Endodermal cell (in vitro differentiated cells): Measurements from ENCODE around the gene BNC2. TPM values are rescaled to one million over a fixed set of nuclear protein-coding genes. Genes with fewer than 3 reads are reported as not detected.

Source experiments
- DNase-seq: peaks from one replicate; pipeline ENCODE4 v3.0.0-alpha.2; 2017
- H3K27ac ChIP-seq: 2 replicates; pipeline ENCODE4 v1.5.1; 2013; ENCODE audit warnings: mild to moderate bottlenecking, low read depth, low read length, moderate library complexity
- H3K27me3 ChIP-seq: 2 replicates; pipeline ENCODE4 v1.6.1; 2013; ENCODE audit warnings: mild to moderate bottlenecking, low read length, moderate library complexity; ENCODE audit not compliant: insufficient read depth, control insufficient read depth, poor library complexity, severe bottlenecking
- H3K36me3 ChIP-seq: 2 replicates; pipeline ENCODE4 v1.7.0; 2013; ENCODE audit warnings: mild to moderate bottlenecking, low read length, moderate library complexity; ENCODE audit not compliant: control insufficient read depth, insufficient read depth
- H3K4me1 ChIP-seq: one replicate; pipeline ENCODE4 v1.7.0; 2013; ENCODE audit warnings: low read length; ENCODE audit not compliant: control insufficient read depth, insufficient read depth
- H3K4me3 ChIP-seq: 2 replicates; pipeline ENCODE4 v1.5.1; 2013; ENCODE audit warnings: mild to moderate bottlenecking, low read length, moderate library complexity
- H3K9ac ChIP-seq: 2 replicates; pipeline ENCODE4 v1.6.1; 2013; ENCODE audit warnings: mild to moderate bottlenecking, low read length, moderate library complexity; ENCODE audit not compliant: poor library complexity, severe bottlenecking; ENCODE audit errors: extremely low read depth
- H3K9me3 ChIP-seq: 2 replicates; pipeline ENCODE4 v1.6.1; 2013; ENCODE audit warnings: mild to moderate bottlenecking, low read length, moderate library complexity; ENCODE audit not compliant: control insufficient read depth
- H3K27ac Mint-ChIP-seq: 2 replicates; pipeline ENCODE4 v1.8.0; 2020; ENCODE audit warnings: mixed read lengths
- H3K27me3 Mint-ChIP-seq: 2 replicates; pipeline ENCODE4 v1.8.0; 2021; ENCODE audit warnings: mild to moderate bottlenecking, mixed read lengths; ENCODE audit not compliant: insufficient read depth
- H3K36me3 Mint-ChIP-seq: 2 replicates; pipeline ENCODE4 v1.8.0; 2020; ENCODE audit warnings: low read depth, mixed read lengths
- H3K4me1 Mint-ChIP-seq: 2 replicates; pipeline ENCODE4 v1.8.0; 2020; ENCODE audit warnings: mixed read lengths
- H3K4me3 Mint-ChIP-seq: 2 replicates; pipeline ENCODE4 v1.8.0; 2020; ENCODE audit warnings: mild to moderate bottlenecking, moderate library complexity, mixed read lengths
- H3K9me3 Mint-ChIP-seq: 2 replicates; pipeline ENCODE4 v1.8.0; 2020; ENCODE audit warnings: mild to moderate bottlenecking, mixed read lengths
- CTCF ChIP-seq: fragments of 200-600 bp; sonication (generic); conservative IDR thresholded peaks from 2 replicates; pipeline ENCODE4 v1.5.0; 2021; ENCODE audit warnings: antibody characterized with exemption, mild to moderate bottlenecking
- WGBS, 2 experiments: methylation state at CpG; one replicate each; pipeline versions ENCODE4 v1.1.5 to v1.1.7; 2013; ENCODE audit warnings: missing lambda C conversion rate in 2 of 2, mixed read lengths in 1 of 2; ENCODE audit not compliant: insufficient coverage in 1 of 2, insufficient read length in 1 of 2; 5-methylcytosine and 5-hydroxymethylcytosine counted together
- total RNA-seq, 2 donors: library from RNA; stranded (reverse); fragmentation: NEBNext Ultra II Directional in 1 of 2; extraction: Animal tissue kit (Norgen Biotek cat#: 25700) in 1 of 2; gene quantifications; 2 replicates in 1 of 2; 3 replicates in 1 of 2; pipeline ENCODE4 v1.2.1, GENCODE V29; 2021

BNC2 gene
- total RNA-seq, 2 donors from 2014 or later, result 3.0 to 10.5 TPM

GRCh38 chr9:16726718-16727451 lies 143.6 kb downstream of the BNC2 start:
- H3K4me1 ChIP-seq, result peaks cover 4% of the 10 kb centered on the region
- H3K4me3 Mint-ChIP-seq, result peak overlapping the region; percentile 81
- TF ChIP-seq CTCF, result no peak
- H3K4me1 Mint-ChIP-seq, result peaks cover 51% of the 10 kb centered on the region
- no peaks in the 10 kb centered on the region for H3K9me3 ChIP-seq
- H3K9me3 Mint-ChIP-seq, result no peaks in the 10 kb centered on the region
- H3K4me3 ChIP-seq, result peak overlapping the region; percentile 86
- peaks cover 11% of the 10 kb centered on the region for H3K27me3 ChIP-seq
- H3K36me3 Mint-ChIP-seq, result no peaks in the 10 kb centered on the region
- H3K36me3 ChIP-seq, result no peaks in the 10 kb centered on the region
- 1 to 7% methylated on average over 6 to 60 of the region's 60 CpGs for WGBS, 2 experiments
- H3K27ac ChIP-seq, result peak overlapping the region; percentile 34
- peak; percentile 91 for DNase-seq
- peaks cover 32% of the 10 kb centered on the region for H3K27me3 Mint-ChIP-seq
- H3K27ac Mint-ChIP-seq, result peak overlapping the region; percentile 93
- peak overlapping the region; percentile 64 for H3K9ac ChIP-seq

- Mint-ChIP-seq H3K9me3 (no peaks in the 10 kb centered on the region), H3K27me3 (peaks cover 34% of the 10 kb centered on the region), H3K4me1 (peaks cover 45% of the 10 kb centered on the region), H3K4me3 (peak overlapping the region; percentile 81), H3K27ac (no peak overlapping the region), H3K36me3 (no peaks in the 10 kb centered on the region)
- Histone ChIP-seq H3K9ac (no peak overlapping the region), H3K27me3 (peaks cover 11% of the 10 kb centered on the region), H3K9me3 (no peaks in the 10 kb centered on the region), H3K36me3 (no peaks in the 10 kb centered on the region), H3K4me1 (peaks cover 4% of the 10 kb centered on the region), H3K27ac (no peak overlapping the region), H3K4me3 (peak overlapping the region; percentile 86)
- 24 to 39% methylated on average over 7 of the region's 7 CpGs for WGBS, 2 experiments
- TF ChIP-seq CTCF, result no peak
- DNase-seq, result peak; percentile 51
These were observed 144.4 kb downstream of the BNC2 start for GRCh38 chr9:16726029-16726428.

GRCh38 chr9:16725066-16725465 lies 145.4 kb downstream of the BNC2 start:
- no peaks in the 10 kb centered on the region for H3K4me1 ChIP-seq
- H3K4me3 ChIP-seq, result no peak overlapping the region
- WGBS, 2 experiments, result 83% methylated on average over 3 of the region's 3 CpGs; no CpG with 5 or more reads in 1 of the 2 experiments
- no peak for TF ChIP-seq CTCF
- Mint-ChIP-seq H3K27ac (no peak overlapping the region), H3K4me1 (peaks cover 39% of the 10 kb centered on the region), H3K4me3 (no peak overlapping the region), H3K36me3 (no peaks in the 10 kb centered on the region), H3K9me3 (no peaks in the 10 kb centered on the region), H3K27me3 (peaks cover 35% of the 10 kb centered on the region)
- no peaks in the 10 kb centered on the region for H3K9me3 ChIP-seq
- DNase-seq, result no peak
- peaks cover 11% of the 10 kb centered on the region for H3K27me3 ChIP-seq
- no peak overlapping the region for H3K9ac ChIP-seq
- no peaks in the 10 kb centered on the region for H3K36me3 ChIP-seq
- H3K27ac ChIP-seq, result no peak overlapping the region
